Measurements from ENCODE around the gene LRTM1. TPM values are rescaled to one million over a fixed set of nuclear protein-coding genes. Genes with fewer than 3 reads are reported as not detected.

The LRTM1 gene
- total and polyA plus RNA-seq, 3 donors from 2014 or later = 0.22 TPM; not detected in 2

GRCh38 chr3:54955941-54956340, 28.1 kb upstream of the LRTM1 start:
- intact Hi-C loops (cut with DNase I; ENCODE audit: low total_unique reads) = no loop called here
- 93 to 96% methylated on average over 6 of the region's 6 CpGs for WGBS, 2 donors
- DNase-seq = no peak
- Histone ChIP-seq H3K27ac (no peak overlapping the region), H3K27me3 (no peaks in the 10 kb centered on the region), H3K9me3 (no peaks in the 10 kb centered on the region), H3K36me3 (ENCODE audit: low read depth, missing control alignments) (no peaks in the 10 kb centered on the region), H3K4me3 (no peak overlapping the region), H3K4me1 (peaks cover 7% of the 10 kb centered on the region)
- TF ChIP-seq CTCF (IDR thresholded peaks at IDR 0.05) = no peak
- no peak for TF ChIP-seq POLR2A (IDR thresholded peaks at IDR 0.05)

GRCh38 chr3:54955496-54955895, 27.6 kb upstream of the LRTM1 start:
- TF ChIP-seq POLR2A (IDR thresholded peaks at IDR 0.05) (no peak), CTCF (IDR thresholded peaks at IDR 0.05) (no peak)
- 87 to 92% methylated on average over 3 of the region's 3 CpGs for WGBS, 2 donors
- intact Hi-C loops (cut with DNase I; ENCODE audit: low total_unique reads) = no loop called here

GRCh38 chr3:54954521-54954920, 26.7 kb upstream of the LRTM1 start:
- H3K36me3 ChIP-seq (ENCODE audit: low read depth, missing control alignments) = no peaks in the 10 kb centered on the region
- no peak for DNase-seq
- peaks cover 7% of the 10 kb centered on the region for H3K4me1 ChIP-seq
- 70 to 94% methylated on average over 5 of the region's 5 CpGs for WGBS, 2 donors
- TF ChIP-seq CTCF (IDR thresholded peaks at IDR 0.05) = no peak
- TF ChIP-seq POLR2A (IDR thresholded peaks at IDR 0.05) = no peak
- intact Hi-C loops (cut with DNase I; ENCODE audit: low total_unique reads) = no loop called here
- no peak overlapping the region for H3K27ac ChIP-seq
- no peak overlapping the region for H3K4me3 ChIP-seq
- no peaks in the 10 kb centered on the region for H3K9me3 ChIP-seq
- no peaks in the 10 kb centered on the region for H3K27me3 ChIP-seq

More at GRCh38 chr3:54955496-54955895, 27.6 kb upstream of the LRTM1 start:
- H3K27ac ChIP-seq = no peak overlapping the region
- peaks cover 7% of the 10 kb centered on the region for H3K4me1 ChIP-seq
- no peaks in the 10 kb centered on the region for H3K36me3 ChIP-seq (ENCODE audit: low read depth, missing control alignments)
- H3K27me3 ChIP-seq = no peaks in the 10 kb centered on the region
- no peaks in the 10 kb centered on the region for H3K9me3 ChIP-seq
- no peak overlapping the region for H3K4me3 ChIP-seq
- no peak for DNase-seq

- Histone ChIP-seq H3K27me3 (no peaks in the 10 kb centered on the region), H3K36me3 (ENCODE audit: low read depth, missing control alignments) (no peaks in the 10 kb centered on the region), H3K27ac (no peak overlapping the region), H3K4me1 (peaks cover 7% of the 10 kb centered on the region), H3K4me3 (no peak overlapping the region), H3K9me3 (no peaks in the 10 kb centered on the region)
- WGBS, 2 donors = 42 to 51% methylated on average over 3 to 5 of the region's 5 CpGs
- TF ChIP-seq CTCF (IDR thresholded peaks at IDR 0.05) (no peak), POLR2A (IDR thresholded peaks at IDR 0.05) (no peak)
- intact Hi-C loops (cut with DNase I; ENCODE audit: low total_unique reads) = no loop called here
- DNase-seq = no peak
Measured at GRCh38 chr3:54954022-54954421, 26.2 kb upstream of the LRTM1 start.

- peak; percentile 78 for DNase-seq
- H3K9me3 ChIP-seq = no peaks in the 10 kb centered on the region
- no peak overlapping the region for H3K27ac ChIP-seq
- no peak overlapping the region for H3K4me3 ChIP-seq
- TF ChIP-seq CTCF (IDR thresholded peaks at IDR 0.05) (peak; percentile 26 to 53 (median 34)), POLR2A (IDR thresholded peaks at IDR 0.05) (no peak)
- 34 to 57% methylated on average over 4 to 8 of the region's 8 CpGs for WGBS, 2 donors
- intact Hi-C loops (cut with DNase I; ENCODE audit: low total_unique reads) = no loop called here
- peaks cover 7% of the 10 kb centered on the region for H3K4me1 ChIP-seq
- no peaks in the 10 kb centered on the region for H3K27me3 ChIP-seq
- H3K36me3 ChIP-seq (ENCODE audit: low read depth, missing control alignments) = no peaks in the 10 kb centered on the region
Measured at GRCh38 chr3:54951405-54951804, 23.5 kb upstream of the LRTM1 start.

All from testis (tissue), 3 donors.